HL-60/S4 (cell line): ENCODE measurements around the gene TMF1.

ENCODE experiments used
- in situ Hi-C: fragments of 300-500 bp; cut with MboI; formaldehyde crosslinking; loops from 2 replicates; pipeline ENCODE4 v1.14.3; 2022; ENCODE audit warnings: low sequenced_read_pairs

TMF1 gene

GRCh38 chr3:68977486-68978167 lies 74.5 kb downstream of the TMF1 start:
- in situ Hi-C loops, result no loop called here

- in situ Hi-C loops, result no loop called here
Observed at GRCh38 chr3:68974711-68975110, 77.4 kb downstream of the TMF1 start.

GRCh38 chr3:68973639-68974038 lies 78.5 kb downstream of the TMF1 start:
- in situ Hi-C loops, result no loop called here

- in situ Hi-C loops, result no loop called here
Observed at GRCh38 chr3:68972358-68972979, 79.7 kb downstream of the TMF1 start.
